IPS-11a (cell line): Measurements from ENCODE around the gene LSS.
"Not testable (repeated sequence)": the region's sequence is repeated elsewhere in the genome, so short reads cannot be mapped to it uniquely, and the experiment has no call there.

Experiments
- H3K4me3 ChIP-seq: one replicate; pipeline ENCODE4 v1.5.1; 2013; ENCODE audit warnings: low read depth, low read length, control low read depth

The LSS gene

GRCh38 chr21:46246345-46246744, 17.8 kb upstream of the LSS start:
- H3K4me3 ChIP-seq, result no peak overlapping the region

- H3K4me3 ChIP-seq, result no peak overlapping the region
Measured at GRCh38 chr21:46245213-46245915, 16.8 kb upstream of the LSS start.

- H3K4me3 ChIP-seq, result no peak overlapping the region
Measured at GRCh38 chr21:46244602-46245001, 16.0 kb upstream of the LSS start.

GRCh38 chr21:46243960-46244361, 15.4 kb upstream of the LSS start:
- H3K4me3 ChIP-seq, result no peak overlapping the region

- H3K4me3 ChIP-seq, result no peak overlapping the region
Measured at GRCh38 chr21:46243325-46243724, 14.8 kb upstream of the LSS start.

GRCh38 chr21:46241577-46241976, 13.0 kb upstream of the LSS start:
- not testable (repeated sequence) for H3K4me3 ChIP-seq

- H3K4me3 ChIP-seq, result no peak overlapping the region
Measured at GRCh38 chr21:46239817-46240325, 11.3 kb upstream of the LSS start.

- no peak overlapping the region for H3K4me3 ChIP-seq
Measured at GRCh38 chr21:46237474-46237873, 8.9 kb upstream of the LSS start.

GRCh38 chr21:46234436-46234950, 5.9 kb upstream of the LSS start:
- no peak overlapping the region for H3K4me3 ChIP-seq

GRCh38 chr21:46229923-46230260, 1.3 kb upstream of the LSS start:
- H3K4me3 ChIP-seq, result peak overlapping the region; percentile 48

GRCh38 chr21:46229133-46229922, 754 bp upstream of the LSS start:
- H3K4me3 ChIP-seq, result peak overlapping the region; percentile 48

GRCh38 chr21:46227811-46228344, 696 bp downstream of the LSS start:
- peak overlapping the region; percentile 78 for H3K4me3 ChIP-seq

- no peak overlapping the region for H3K4me3 ChIP-seq
Measured at GRCh38 chr21:46226920-46227599, 1.5 kb downstream of the LSS start.

GRCh38 chr21:46226146-46226545, 2.4 kb downstream of the LSS start:
- H3K4me3 ChIP-seq, result no peak overlapping the region

- H3K4me3 ChIP-seq, result not testable (repeated sequence)
Measured at GRCh38 chr21:46223661-46224060, 4.9 kb downstream of the LSS start.

GRCh38 chr21:46223217-46223616, 5.4 kb downstream of the LSS start:
- no peak overlapping the region for H3K4me3 ChIP-seq

- H3K4me3 ChIP-seq, result no peak overlapping the region
Measured at GRCh38 chr21:46222436-46223116, 6.0 kb downstream of the LSS start.

- no peak overlapping the region for H3K4me3 ChIP-seq
Measured at GRCh38 chr21:46221664-46222435, 6.7 kb downstream of the LSS start.

- H3K4me3 ChIP-seq, result no peak overlapping the region
Measured at GRCh38 chr21:46220847-46221246, 7.7 kb downstream of the LSS start.

GRCh38 chr21:46220275-46220810, 8.2 kb downstream of the LSS start:
- no peak overlapping the region for H3K4me3 ChIP-seq
